Loucy (cell line): ENCODE data around the gene MRTO4.
"Not testable (repeated sequence)": the region's sequence is repeated elsewhere in the genome, so short reads cannot be mapped to it uniquely, and the experiment has no call there.

Source experiments
- H2AFZ ChIP-seq: fragments of 200-600 bp; sonication (generic); 2 replicates; pipeline ENCODE4 v1.6.0; 2016; ENCODE audit warnings: antibody characterized with exemption, mild to moderate bottlenecking, low read length, moderate library complexity
- H3F3A ChIP-seq: fragments of 200-600 bp; 2 replicates; pipeline ENCODE4 v1.6.0; 2016; ENCODE audit warnings: antibody characterized with exemption, low read depth, mild to moderate bottlenecking
- H3K27me3 ChIP-seq: fragments of 200-600 bp; sonication (generic); 2 replicates; pipeline ENCODE4 v1.6.1; 2014; ENCODE audit warnings: low read length, mild to moderate bottlenecking; ENCODE audit not compliant: insufficient read depth, poor library complexity, severe bottlenecking
- H3K36me3 ChIP-seq: fragments of 200-600 bp; sonication (generic); 2 replicates; pipeline ENCODE4 v1.6.1; 2016; ENCODE audit warnings: low read length; ENCODE audit not compliant: insufficient read depth
- H3K4me1 ChIP-seq: fragments of 200-600 bp; sonication (generic); 2 replicates; pipeline ENCODE4 v1.5.1; 2014; ENCODE audit warnings: low read length, mild to moderate bottlenecking; ENCODE audit not compliant: insufficient read depth, poor library complexity, severe bottlenecking
- H3K4me2 ChIP-seq: fragments of 200-600 bp; sonication (generic); 2 replicates; pipeline ENCODE4 v1.6.0; 2014; ENCODE audit warnings: antibody characterized with exemption, low read length, low read depth, mild to moderate bottlenecking; ENCODE audit not compliant: poor library complexity, severe bottlenecking
- H3K4me3 ChIP-seq: fragments of 200-600 bp; sonication (generic); 2 replicates; pipeline ENCODE4 v1.5.1; 2014; ENCODE audit warnings: low read length, mild to moderate bottlenecking, mixed read lengths; ENCODE audit not compliant: poor library complexity, severe bottlenecking
- H3K79me2 ChIP-seq: fragments of 200-600 bp; sonication (generic); 2 replicates; pipeline ENCODE4 v1.6.1; 2014; ENCODE audit warnings: low read length; ENCODE audit not compliant: insufficient read depth
- H3K9ac ChIP-seq: fragments of 200-600 bp; sonication (generic); 2 replicates; pipeline ENCODE4 v1.6.0; 2014; ENCODE audit warnings: mild to moderate bottlenecking, low read depth, low read length, moderate library complexity; ENCODE audit not compliant: poor library complexity, severe bottlenecking
- H3K9me2 ChIP-seq: fragments of 200-600 bp; sonication (generic); replicated peaks from 2 replicates; pipeline ENCODE4 v1.6.1; 2016; ENCODE audit warnings: low read depth, low read length, mixed read lengths
- H3K9me3 ChIP-seq: fragments of 200-600 bp; sonication (generic); 2 replicates; pipeline ENCODE4 v1.6.1; 2014; ENCODE audit warnings: mild to moderate bottlenecking, antibody characterized with exemption, low read length, low read depth; ENCODE audit not compliant: insufficient read depth
- H4K20me1 ChIP-seq: fragments of 200-600 bp; sonication (generic); 2 replicates; pipeline ENCODE4 v1.6.0; 2014; ENCODE audit warnings: antibody characterized with exemption, low read length, mild to moderate bottlenecking; ENCODE audit not compliant: insufficient read depth, poor library complexity, severe bottlenecking
- EZH2phosphoT487 ChIP-seq: fragments of 200-600 bp; IDR thresholded peaks from 2 replicates; pipeline ENCODE4 v1.6.1; 2018; ENCODE audit warnings: antibody characterized with exemption, mild to moderate bottlenecking, moderate library complexity, borderline replicate concordance
- TF ChIP-seq, protein P1 (sequence below): fragments of 200-600 bp; sonication (generic); conservative IDR thresholded peaks from 2 replicates; pipeline ENCODE4 v1.5.1; 2014; ENCODE audit warnings: mild to moderate bottlenecking, antibody characterized with exemption, low read length

The MRTO4 gene

DNA sequence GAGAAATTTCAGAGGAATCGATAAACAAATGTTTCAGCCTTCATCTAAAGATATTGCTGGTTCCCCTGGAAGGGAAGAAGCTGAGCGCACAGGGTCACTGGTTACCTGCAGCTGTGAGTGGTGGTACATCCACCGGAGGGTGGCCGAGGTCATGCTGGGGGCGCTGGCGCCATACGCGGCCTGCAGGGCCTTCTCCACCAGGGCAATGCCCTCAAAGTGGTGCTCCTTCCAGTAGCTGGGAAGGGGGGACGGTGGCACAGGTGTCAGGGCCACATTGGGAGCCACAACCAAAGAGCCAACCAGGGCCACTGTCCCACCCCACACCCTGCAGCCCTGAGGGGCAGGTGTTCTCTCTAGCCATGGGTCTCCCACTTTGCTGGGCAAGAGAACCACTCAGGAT, 32.3 kb downstream of the MRTO4 start:
- Histone ChIP-seq H3K9ac (no peak overlapping the region), H2AFZ (no peak overlapping the region), H3K79me2 (no peaks in the 10 kb centered on the region), H3K9me3 (no peaks in the 10 kb centered on the region), H3K27me3 (no peaks in the 10 kb centered on the region), H3K4me3 (no peak overlapping the region), H4K20me1 (no peaks in the 10 kb centered on the region), H3F3A (no peaks in the 10 kb centered on the region), H3K4me1 (no peaks in the 10 kb centered on the region), H3K9me2 (no peaks in the 10 kb centered on the region), H3K36me3 (no peaks in the 10 kb centered on the region), H3K4me2 (no peak overlapping the region)
- TF ChIP-seq EZH2phosphoT487, result no peak
- TF ChIP-seq, protein P1, sequence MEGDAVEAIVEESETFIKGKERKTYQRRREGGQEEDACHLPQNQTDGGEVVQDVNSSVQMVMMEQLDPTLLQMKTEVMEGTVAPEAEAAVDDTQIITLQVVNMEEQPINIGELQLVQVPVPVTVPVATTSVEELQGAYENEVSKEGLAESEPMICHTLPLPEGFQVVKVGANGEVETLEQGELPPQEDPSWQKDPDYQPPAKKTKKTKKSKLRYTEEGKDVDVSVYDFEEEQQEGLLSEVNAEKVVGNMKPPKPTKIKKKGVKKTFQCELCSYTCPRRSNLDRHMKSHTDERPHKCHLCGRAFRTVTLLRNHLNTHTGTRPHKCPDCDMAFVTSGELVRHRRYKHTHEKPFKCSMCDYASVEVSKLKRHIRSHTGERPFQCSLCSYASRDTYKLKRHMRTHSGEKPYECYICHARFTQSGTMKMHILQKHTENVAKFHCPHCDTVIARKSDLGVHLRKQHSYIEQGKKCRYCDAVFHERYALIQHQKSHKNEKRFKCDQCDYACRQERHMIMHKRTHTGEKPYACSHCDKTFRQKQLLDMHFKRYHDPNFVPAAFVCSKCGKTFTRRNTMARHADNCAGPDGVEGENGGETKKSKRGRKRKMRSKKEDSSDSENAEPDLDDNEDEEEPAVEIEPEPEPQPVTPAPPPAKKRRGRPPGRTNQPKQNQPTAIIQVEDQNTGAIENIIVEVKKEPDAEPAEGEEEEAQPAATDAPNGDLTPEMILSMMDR, result no peak

DNA sequence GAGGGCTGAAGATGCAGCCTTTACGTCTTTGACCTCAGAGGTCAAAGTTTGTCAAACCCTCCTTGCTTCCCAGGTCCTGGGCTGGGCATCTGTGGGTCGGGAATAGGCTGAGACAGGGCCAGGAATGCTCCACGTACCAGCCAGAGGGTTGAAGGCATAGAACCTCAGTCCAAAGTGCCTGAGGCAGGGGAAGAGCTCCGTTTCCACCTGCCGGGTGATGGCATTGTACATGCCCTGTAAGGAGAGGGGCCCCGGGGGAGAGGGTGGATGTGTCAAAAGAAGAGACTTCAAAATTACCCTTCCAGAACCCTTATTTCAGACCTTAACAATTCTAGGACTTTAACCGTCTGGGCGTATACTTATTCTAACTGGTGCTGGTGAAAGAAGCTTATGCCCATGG, 33.3 kb downstream of the MRTO4 start:
- Histone ChIP-seq H3K9me2 (no peaks in the 10 kb centered on the region), H3F3A (no peaks in the 10 kb centered on the region), H3K27me3 (no peaks in the 10 kb centered on the region), H3K36me3 (no peaks in the 10 kb centered on the region), H3K9me3 (no peaks in the 10 kb centered on the region), H4K20me1 (no peaks in the 10 kb centered on the region), H2AFZ (no peak overlapping the region), H3K4me2 (no peak overlapping the region), H3K4me3 (no peak overlapping the region), H3K79me2 (no peaks in the 10 kb centered on the region), H3K4me1 (no peaks in the 10 kb centered on the region), H3K9ac (no peak overlapping the region)
- TF ChIP-seq, protein P1, result no peak

DNA sequence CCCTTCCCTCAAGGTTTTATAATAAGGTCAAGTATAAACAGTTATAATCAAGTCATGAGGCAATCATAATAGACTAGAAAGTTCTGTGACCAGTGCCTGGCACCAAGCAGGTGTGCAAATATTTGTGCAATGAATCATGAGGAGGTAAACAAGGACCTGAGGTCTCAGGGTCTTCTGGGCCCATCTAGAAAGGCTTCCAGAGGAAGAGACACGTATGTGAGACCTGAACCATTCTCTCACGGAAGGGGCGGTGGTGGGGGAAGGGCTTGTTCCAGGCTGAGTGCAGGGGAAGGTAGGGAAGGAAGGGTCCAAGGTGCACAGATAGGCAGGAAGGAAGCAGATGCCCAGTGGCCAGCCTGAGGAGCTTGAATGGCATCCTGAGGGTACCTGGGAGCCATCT, 33.8 kb downstream of the MRTO4 start:
- not testable (repeated sequence) for H3K9me3 ChIP-seq, H3K4me1 ChIP-seq, H3K4me2 ChIP-seq, H3F3A ChIP-seq, H3K4me3 ChIP-seq, H3K9me2 ChIP-seq, H3K27me3 ChIP-seq, H3K9ac ChIP-seq, H2AFZ ChIP-seq, H3K36me3 ChIP-seq, H3K79me2 ChIP-seq, H4K20me1 ChIP-seq

DNA sequence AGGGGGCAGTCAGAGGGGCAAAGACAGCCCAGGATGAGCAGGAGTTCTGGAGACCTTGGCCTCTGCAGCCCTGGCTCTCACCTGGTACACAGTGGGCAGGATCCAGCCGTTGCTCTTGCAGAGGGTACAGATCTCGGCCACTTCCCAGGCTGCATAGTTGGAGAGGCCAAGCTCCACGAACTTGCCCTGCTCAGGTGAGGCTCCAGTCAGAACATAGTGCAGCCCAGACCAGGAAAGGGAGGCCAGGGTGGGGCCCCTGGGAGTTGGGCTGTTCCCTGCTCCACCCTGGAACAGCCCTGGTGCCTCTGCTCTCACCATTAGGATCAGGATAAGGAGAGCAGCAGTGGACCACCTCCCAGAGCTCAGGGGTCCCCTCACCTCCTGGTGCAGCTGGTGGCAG, 34.2 kb downstream of the MRTO4 start:
- H3K9me2 ChIP-seq, H3K79me2 ChIP-seq, H3K4me1 ChIP-seq, H3K9ac ChIP-seq, H3K4me2 ChIP-seq, H3K27me3 ChIP-seq, H3K4me3 ChIP-seq, H3K36me3 ChIP-seq, H3K9me3 ChIP-seq, H3F3A ChIP-seq, H2AFZ ChIP-seq, H4K20me1 ChIP-seq: not testable (repeated sequence)
